HEK293 (cell line): Measurements from ENCODE around the gene LRRC4C.

Experiments
- PRDM1 ChIP-seq: fragments of 450-650 bp; formaldehyde crosslinking; IDR thresholded peaks from 2 replicates; pipeline ENCODE4; 2016; ENCODE audit warnings: missing biosample characterization, missing genetic modification characterization
- ZNF184 ChIP-seq: fragments of 450-650 bp; IDR thresholded peaks from 2 replicates; pipeline ENCODE4 v1.5.1; 2018; ENCODE audit warnings: missing biosample characterization, mild to moderate bottlenecking, missing genetic modification characterization
- TF ChIP-seq, protein P1 (sequence below): fragments of 450-650 bp; formaldehyde crosslinking; IDR thresholded peaks from 2 replicates; pipeline ENCODE4 v1.5.1; 2016; ENCODE audit warnings: missing biosample characterization, missing genetic modification characterization
- TF ChIP-seq, protein P2 (sequence below): fragments of 450-650 bp; formaldehyde crosslinking; IDR thresholded peaks from 2 replicates; pipeline ENCODE4 v1.5.1; 2016; ENCODE audit warnings: missing biosample characterization, missing genetic modification characterization

DNA sequence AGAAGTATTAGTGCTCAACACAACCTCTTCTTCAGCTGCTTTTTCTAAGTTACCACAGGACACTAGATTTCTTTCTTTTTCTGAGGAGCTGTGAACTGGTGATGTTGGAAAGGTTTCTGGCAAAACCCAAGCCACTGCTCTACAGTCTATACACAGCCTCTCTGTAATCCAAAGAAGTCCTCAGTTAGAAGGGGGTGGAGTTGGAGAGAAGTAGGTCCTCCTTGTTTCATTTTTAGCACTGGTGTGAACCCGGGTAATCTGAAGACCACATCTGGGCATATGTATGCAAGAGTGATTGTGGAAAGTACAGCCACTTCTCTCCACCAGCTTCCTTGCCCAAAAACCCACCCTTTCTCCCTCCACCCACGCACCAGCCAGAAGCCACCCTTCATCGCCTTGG is 1168.1 kb downstream of the LRRC4C start:
- TF ChIP-seq ZNF184 (no peak), PRDM1 (tag by site-specific recombination) (no peak)
- TF ChIP-seq, protein P1, sequence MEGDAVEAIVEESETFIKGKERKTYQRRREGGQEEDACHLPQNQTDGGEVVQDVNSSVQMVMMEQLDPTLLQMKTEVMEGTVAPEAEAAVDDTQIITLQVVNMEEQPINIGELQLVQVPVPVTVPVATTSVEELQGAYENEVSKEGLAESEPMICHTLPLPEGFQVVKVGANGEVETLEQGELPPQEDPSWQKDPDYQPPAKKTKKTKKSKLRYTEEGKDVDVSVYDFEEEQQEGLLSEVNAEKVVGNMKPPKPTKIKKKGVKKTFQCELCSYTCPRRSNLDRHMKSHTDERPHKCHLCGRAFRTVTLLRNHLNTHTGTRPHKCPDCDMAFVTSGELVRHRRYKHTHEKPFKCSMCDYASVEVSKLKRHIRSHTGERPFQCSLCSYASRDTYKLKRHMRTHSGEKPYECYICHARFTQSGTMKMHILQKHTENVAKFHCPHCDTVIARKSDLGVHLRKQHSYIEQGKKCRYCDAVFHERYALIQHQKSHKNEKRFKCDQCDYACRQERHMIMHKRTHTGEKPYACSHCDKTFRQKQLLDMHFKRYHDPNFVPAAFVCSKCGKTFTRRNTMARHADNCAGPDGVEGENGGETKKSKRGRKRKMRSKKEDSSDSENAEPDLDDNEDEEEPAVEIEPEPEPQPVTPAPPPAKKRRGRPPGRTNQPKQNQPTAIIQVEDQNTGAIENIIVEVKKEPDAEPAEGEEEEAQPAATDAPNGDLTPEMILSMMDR, result no peak
- TF ChIP-seq, protein P2, sequence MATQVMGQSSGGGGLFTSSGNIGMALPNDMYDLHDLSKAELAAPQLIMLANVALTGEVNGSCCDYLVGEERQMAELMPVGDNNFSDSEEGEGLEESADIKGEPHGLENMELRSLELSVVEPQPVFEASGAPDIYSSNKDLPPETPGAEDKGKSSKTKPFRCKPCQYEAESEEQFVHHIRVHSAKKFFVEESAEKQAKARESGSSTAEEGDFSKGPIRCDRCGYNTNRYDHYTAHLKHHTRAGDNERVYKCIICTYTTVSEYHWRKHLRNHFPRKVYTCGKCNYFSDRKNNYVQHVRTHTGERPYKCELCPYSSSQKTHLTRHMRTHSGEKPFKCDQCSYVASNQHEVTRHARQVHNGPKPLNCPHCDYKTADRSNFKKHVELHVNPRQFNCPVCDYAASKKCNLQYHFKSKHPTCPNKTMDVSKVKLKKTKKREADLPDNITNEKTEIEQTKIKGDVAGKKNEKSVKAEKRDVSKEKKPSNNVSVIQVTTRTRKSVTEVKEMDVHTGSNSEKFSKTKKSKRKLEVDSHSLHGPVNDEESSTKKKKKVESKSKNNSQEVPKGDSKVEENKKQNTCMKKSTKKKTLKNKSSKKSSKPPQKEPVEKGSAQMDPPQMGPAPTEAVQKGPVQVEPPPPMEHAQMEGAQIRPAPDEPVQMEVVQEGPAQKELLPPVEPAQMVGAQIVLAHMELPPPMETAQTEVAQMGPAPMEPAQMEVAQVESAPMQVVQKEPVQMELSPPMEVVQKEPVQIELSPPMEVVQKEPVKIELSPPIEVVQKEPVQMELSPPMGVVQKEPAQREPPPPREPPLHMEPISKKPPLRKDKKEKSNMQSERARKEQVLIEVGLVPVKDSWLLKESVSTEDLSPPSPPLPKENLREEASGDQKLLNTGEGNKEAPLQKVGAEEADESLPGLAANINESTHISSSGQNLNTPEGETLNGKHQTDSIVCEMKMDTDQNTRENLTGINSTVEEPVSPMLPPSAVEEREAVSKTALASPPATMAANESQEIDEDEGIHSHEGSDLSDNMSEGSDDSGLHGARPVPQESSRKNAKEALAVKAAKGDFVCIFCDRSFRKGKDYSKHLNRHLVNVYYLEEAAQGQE (tag by site-specific recombination), result no peak
